HG02759 (cell line): ENCODE measurements around the gene NPM1.
"Not testable (repeated sequence)": the region's sequence is repeated elsewhere in the genome, so short reads cannot be mapped to it uniquely, and the experiment has no call there.

ENCODE experiments used
- ATAC-seq: cut with Tn5 transposase; IDR thresholded peaks from one replicate; pipeline ENCODE4 v1.9.1; 2021; ENCODE audit warnings: mild to moderate bottlenecking, moderate library complexity; ENCODE audit not compliant: unreplicated experiment

The NPM1 gene

GRCh38 chr5:171387345-171387969, at the start of gene NPM1:
Gene NPM1, plus strand, starts transcription at chr5:171387849. Its CDS starts 100 bp downstream, at chr5:171387949.
- peak; percentile 81 for ATAC-seq

- ATAC-seq = no peak
Observed at GRCh38 chr5:171340042-171340441, 47.6 kb upstream of the NPM1 start.

- ATAC-seq = no peak
Observed at GRCh38 chr5:171340491-171340890, 47.2 kb upstream of the NPM1 start.

GRCh38 chr5:171342362-171343111, 45.1 kb upstream of the NPM1 start:
- peak; percentile 67 for ATAC-seq

GRCh38 chr5:171344936-171345608, 42.6 kb upstream of the NPM1 start:
- no peak for ATAC-seq

GRCh38 chr5:171351536-171352073, 36.0 kb upstream of the NPM1 start:
- ATAC-seq = no peak

GRCh38 chr5:171355302-171355724, 32.3 kb upstream of the NPM1 start:
- peak; percentile 94 for ATAC-seq

GRCh38 chr5:171357843-171358242, 29.8 kb upstream of the NPM1 start:
- no peak for ATAC-seq

- ATAC-seq = not testable (repeated sequence)
Observed at GRCh38 chr5:171361151-171361550, 26.5 kb upstream of the NPM1 start.

GRCh38 chr5:171363249-171363648, 24.4 kb upstream of the NPM1 start:
- ATAC-seq = not testable (repeated sequence)

GRCh38 chr5:171363846-171364245, 23.8 kb upstream of the NPM1 start:
- peak; percentile 77 for ATAC-seq

- ATAC-seq = no peak
Observed at GRCh38 chr5:171365351-171365750, 22.3 kb upstream of the NPM1 start.

GRCh38 chr5:171366645-171367044, 21.0 kb upstream of the NPM1 start:
- no peak for ATAC-seq

GRCh38 chr5:171367424-171368370, 20.0 kb upstream of the NPM1 start:
- ATAC-seq = peak; percentile 36

- no peak for ATAC-seq
Observed at GRCh38 chr5:171369056-171369455, 18.6 kb upstream of the NPM1 start.

- no peak for ATAC-seq
Observed at GRCh38 chr5:171369898-171370297, 17.8 kb upstream of the NPM1 start.

- ATAC-seq = not testable (repeated sequence)
Observed at GRCh38 chr5:171370881-171371280, 16.8 kb upstream of the NPM1 start.

- no peak for ATAC-seq
Observed at GRCh38 chr5:171371326-171371725, 16.3 kb upstream of the NPM1 start.

GRCh38 chr5:171379961-171380360, 7.7 kb upstream of the NPM1 start:
- ATAC-seq = no peak

- ATAC-seq = not testable (repeated sequence)
Observed at GRCh38 chr5:171384416-171384815, 3.2 kb upstream of the NPM1 start.
